Neural progenitor cell (in vitro differentiated cells): ENCODE measurements around the gene HOOK2. TPM values are rescaled to one million over a fixed set of nuclear protein-coding genes. Genes with fewer than 3 reads are reported as not detected.

Experiments used
- DNase-seq: peaks from one replicate; pipeline ENCODE4 v3.0.0-alpha.2; 2016; ENCODE audit warnings: low spot score
- H2AFZ ChIP-seq: fragments of 200-600 bp; sonication (generic); replicated peaks from 2 replicates; pipeline ENCODE4 v1.6.1; 2016; ENCODE audit warnings: antibody characterized with exemption
- H3F3A ChIP-seq: fragments of 200-600 bp; sonication (generic); 2 replicates; pipeline ENCODE4 v1.6.1; 2016; ENCODE audit warnings: antibody characterized with exemption, low read depth
- H3K27ac ChIP-seq: fragments of 200-600 bp; sonication (generic); 2 replicates; pipeline ENCODE4 v1.5.1; 2016; ENCODE audit warnings: mild to moderate bottlenecking
- H3K27me3 ChIP-seq: fragments of 200-600 bp; sonication (generic); 2 replicates; pipeline ENCODE4 v1.6.1; 2016; ENCODE audit warnings: mild to moderate bottlenecking, moderate library complexity
- H3K36me3 ChIP-seq: fragments of 200-600 bp; sonication (generic); 2 replicates; pipeline ENCODE4 v1.5.1; 2016
- H3K4me1 ChIP-seq: fragments of 200-600 bp; sonication (generic); 2 replicates; pipeline ENCODE4 v1.6.1; 2016; ENCODE audit warnings: mixed run types
- H3K4me2 ChIP-seq: fragments of 200-600 bp; sonication (generic); 2 replicates; pipeline ENCODE4 v1.6.1; 2016
- H3K4me3 ChIP-seq: fragments of 200-600 bp; sonication (generic); 2 replicates; pipeline ENCODE4 v1.5.1; 2016
- H3K79me2 ChIP-seq: fragments of 200-600 bp; sonication (generic); 2 replicates; pipeline ENCODE4 v1.6.1; 2016; ENCODE audit warnings: low read depth
- H3K9ac ChIP-seq: fragments of 200-600 bp; sonication (generic); 2 replicates; pipeline ENCODE4 v1.6.1; 2016
- H3K9me3 ChIP-seq: fragments of 200-600 bp; sonication (generic); 2 replicates; pipeline ENCODE4 v1.5.1; 2016; ENCODE audit warnings: low read depth
- H4K20me1 ChIP-seq: fragments of 200-600 bp; sonication (generic); 2 replicates; pipeline ENCODE4 v1.6.1; 2016; ENCODE audit warnings: low read depth
- H3K27ac Mint-ChIP-seq: 3 replicates; pipeline ENCODE4 v1.8.0; 2021; ENCODE audit warnings: mixed read lengths
- H3K27me3 Mint-ChIP-seq: 2 replicates; pipeline ENCODE4 v1.8.0; 2022; ENCODE audit warnings: low read depth, mild to moderate bottlenecking, inconsistent platforms, moderate library complexity, mixed read lengths; ENCODE audit not compliant: insufficient read depth
- H3K36me3 Mint-ChIP-seq: 3 replicates; pipeline ENCODE4 v1.8.0; 2021; ENCODE audit warnings: mixed read lengths
- H3K4me1 Mint-ChIP-seq: 3 replicates; pipeline ENCODE4 v1.8.0; 2021; ENCODE audit warnings: mixed read lengths
- H3K4me3 Mint-ChIP-seq: 3 replicates; pipeline ENCODE4 v1.8.0; 2021; ENCODE audit warnings: mild to moderate bottlenecking, moderate library complexity, mixed read lengths
- H3K9me3 Mint-ChIP-seq: 3 replicates; pipeline ENCODE4 v1.8.0; 2020; ENCODE audit warnings: mixed read lengths
- EZH2 ChIP-seq: fragments of 200-600 bp; sonication (generic); IDR thresholded peaks from 2 replicates; pipeline ENCODE4 v1.6.1; 2017; ENCODE audit warnings: antibody characterized with exemption, mild to moderate bottlenecking, moderate library complexity
- EZH2phosphoT487 ChIP-seq: fragments of 200-600 bp; sonication (generic); IDR thresholded peaks from 2 replicates; pipeline ENCODE4 v1.6.1; 2017; ENCODE audit warnings: antibody characterized with exemption
- total RNA-seq: library from RNA; depleted of rRNA; stranded (reverse); fragments of >200 nt; gene quantifications from 2 replicates; pipeline ENCODE4 v1.2.3, GENCODE V29; 2015; ENCODE audit warnings: low replicate concordance
- TF ChIP-seq, protein P1 (sequence below): fragments of 200-600 bp; sonication (generic); IDR thresholded peaks from 2 replicates; pipeline ENCODE4 v1.5.1; 2017; ENCODE audit warnings: antibody characterized with exemption, mild to moderate bottlenecking

Gene HOOK2
- total RNA-seq, 1 donor from 2014 or later = 14.3 TPM

GRCh38 chr19:12764698-12765097 lies 10.7 kb downstream of the HOOK2 start:
- Histone ChIP-seq H3K4me3 (no peak overlapping the region), H3K27me3 (no peaks in the 10 kb centered on the region), H3F3A (peaks cover 9% of the 10 kb centered on the region), H3K27ac (no peak overlapping the region), H3K9ac (no peak overlapping the region), H3K79me2 (no peaks in the 10 kb centered on the region), H3K4me1 (no peaks in the 10 kb centered on the region), H3K4me2 (no peak overlapping the region), H3K36me3 (no peaks in the 10 kb centered on the region), H3K9me3 (no peaks in the 10 kb centered on the region), H2AFZ (no peak overlapping the region), H4K20me1 (no peaks in the 10 kb centered on the region)
- peaks cover 10% of the 10 kb centered on the region for H3K27me3 Mint-ChIP-seq
- H3K9me3 Mint-ChIP-seq = peaks cover 8% of the 10 kb centered on the region
- H3K27ac Mint-ChIP-seq = no peak overlapping the region
- peaks cover 8% of the 10 kb centered on the region for H3K4me1 Mint-ChIP-seq
- H3K4me3 Mint-ChIP-seq = no peak overlapping the region
- TF ChIP-seq, protein P1, sequence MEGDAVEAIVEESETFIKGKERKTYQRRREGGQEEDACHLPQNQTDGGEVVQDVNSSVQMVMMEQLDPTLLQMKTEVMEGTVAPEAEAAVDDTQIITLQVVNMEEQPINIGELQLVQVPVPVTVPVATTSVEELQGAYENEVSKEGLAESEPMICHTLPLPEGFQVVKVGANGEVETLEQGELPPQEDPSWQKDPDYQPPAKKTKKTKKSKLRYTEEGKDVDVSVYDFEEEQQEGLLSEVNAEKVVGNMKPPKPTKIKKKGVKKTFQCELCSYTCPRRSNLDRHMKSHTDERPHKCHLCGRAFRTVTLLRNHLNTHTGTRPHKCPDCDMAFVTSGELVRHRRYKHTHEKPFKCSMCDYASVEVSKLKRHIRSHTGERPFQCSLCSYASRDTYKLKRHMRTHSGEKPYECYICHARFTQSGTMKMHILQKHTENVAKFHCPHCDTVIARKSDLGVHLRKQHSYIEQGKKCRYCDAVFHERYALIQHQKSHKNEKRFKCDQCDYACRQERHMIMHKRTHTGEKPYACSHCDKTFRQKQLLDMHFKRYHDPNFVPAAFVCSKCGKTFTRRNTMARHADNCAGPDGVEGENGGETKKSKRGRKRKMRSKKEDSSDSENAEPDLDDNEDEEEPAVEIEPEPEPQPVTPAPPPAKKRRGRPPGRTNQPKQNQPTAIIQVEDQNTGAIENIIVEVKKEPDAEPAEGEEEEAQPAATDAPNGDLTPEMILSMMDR = no peak
- no peak for TF ChIP-seq EZH2
- TF ChIP-seq EZH2phosphoT487 = no peak
- no peak for DNase-seq
- peaks cover 6% of the 10 kb centered on the region for H3K36me3 Mint-ChIP-seq

- H3K36me3 Mint-ChIP-seq = peaks cover 6% of the 10 kb centered on the region
Measured at GRCh38 chr19:12763100-12763499, 12.3 kb downstream of the HOOK2 start.

DNA sequence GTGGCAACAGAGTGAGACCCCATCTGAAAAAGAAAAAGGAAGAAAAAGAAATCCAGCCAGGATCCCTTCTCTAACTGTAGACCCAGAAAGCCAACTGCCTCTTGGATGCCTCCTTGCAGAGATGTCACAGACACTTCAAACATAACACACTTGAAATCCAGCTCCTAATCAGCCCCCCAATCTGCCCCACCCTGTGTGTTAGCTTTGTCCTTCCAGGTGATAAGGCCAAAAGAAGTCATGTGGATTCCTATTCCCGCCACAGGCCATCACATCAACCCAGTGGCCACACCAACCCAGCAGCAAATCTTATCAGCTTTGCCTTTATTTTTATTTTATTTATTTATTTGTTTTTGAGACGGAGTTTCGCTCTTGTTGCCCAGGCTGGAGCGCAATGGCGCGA lies 15.7 kb downstream of the HOOK2 start:
- no peak overlapping the region for H3K4me3 ChIP-seq
- H3K9me3 ChIP-seq = no peaks in the 10 kb centered on the region
- TF ChIP-seq EZH2 = no peak
- TF ChIP-seq, protein P1 = no peak
- no peak for TF ChIP-seq EZH2phosphoT487
- Mint-ChIP-seq H3K27me3 (peaks cover 7% of the 10 kb centered on the region), H3K36me3 (peaks cover 4% of the 10 kb centered on the region), H3K9me3 (peaks cover 8% of the 10 kb centered on the region), H3K27ac (no peak overlapping the region), H3K4me3 (no peak overlapping the region), H3K4me1 (peaks cover 8% of the 10 kb centered on the region)
- H3K27me3 ChIP-seq = peaks cover 5% of the 10 kb centered on the region
- no peaks in the 10 kb centered on the region for H3K79me2 ChIP-seq
- no peaks in the 10 kb centered on the region for H3K4me1 ChIP-seq
- no peaks in the 10 kb centered on the region for H4K20me1 ChIP-seq
- no peak overlapping the region for H3K4me2 ChIP-seq
- peaks cover 19% of the 10 kb centered on the region for H3F3A ChIP-seq
- H3K27ac ChIP-seq = no peak overlapping the region
- no peak overlapping the region for H2AFZ ChIP-seq
- no peak for DNase-seq
- no peak overlapping the region for H3K9ac ChIP-seq
- H3K36me3 ChIP-seq = no peaks in the 10 kb centered on the region

More at GRCh38 chr19:12763100-12763499, 12.3 kb downstream of the HOOK2 start:
- H3K36me3 ChIP-seq = no peaks in the 10 kb centered on the region
- no peaks in the 10 kb centered on the region for H3K27me3 ChIP-seq
- H3K4me2 ChIP-seq = no peak overlapping the region
- peaks cover 13% of the 10 kb centered on the region for H3F3A ChIP-seq
- Mint-ChIP-seq H3K27me3 (peaks cover 8% of the 10 kb centered on the region), H3K27ac (no peak overlapping the region), H3K4me1 (peaks cover 5% of the 10 kb centered on the region), H3K9me3 (peaks cover 8% of the 10 kb centered on the region), H3K4me3 (no peak overlapping the region)
- H3K4me3 ChIP-seq = no peak overlapping the region
- no peaks in the 10 kb centered on the region for H3K9me3 ChIP-seq
- H2AFZ ChIP-seq = no peak overlapping the region
- H4K20me1 ChIP-seq = no peaks in the 10 kb centered on the region
- no peak overlapping the region for H3K9ac ChIP-seq
- no peaks in the 10 kb centered on the region for H3K79me2 ChIP-seq
- no peaks in the 10 kb centered on the region for H3K4me1 ChIP-seq
- TF ChIP-seq EZH2 (no peak), EZH2phosphoT487 (no peak)
- TF ChIP-seq, protein P1 = no peak
- H3K27ac ChIP-seq = no peak overlapping the region
- no peak for DNase-seq
